Measurements from ENCODE around the gene SLIT1.

The SLIT1 gene

GRCh38 chr10:97229322-97230015 lies 43.7 kb upstream of the SLIT1 start:
- Histone ChIP-seq H3K27ac (replicated peaks; ENCODE audit: low read length) (no peak overlapping the region), H3K4me2 (ENCODE audit: insufficient read depth, low read length, poor library complexity, severe bottlenecking) (no peak overlapping the region), H3K23ac (ENCODE audit: low read depth, low read length, poor library complexity) (no peak overlapping the region), H2AK5ac (ENCODE audit: low read depth, low read length) (no peak overlapping the region), H3K9me3 (replicated peaks in 1 of 2; ENCODE audit: control insufficient read depth in 2 of 2, insufficient read depth in 1 of 2, low read depth in 1 of 2, low read length in 2 of 2) (no peaks in the 10 kb centered on the region), H3K27me3 (ENCODE audit: control insufficient read depth in 3 of 3, insufficient read depth in 3 of 3, low read depth in 1 of 3, low read length in 3 of 3) (no peaks in the 10 kb centered on the region), H2AFZ (ENCODE audit: low read length) (no peak overlapping the region), H3K4me1 (ENCODE audit: control insufficient read depth in 2 of 2, insufficient read depth in 1 of 2, low read depth in 1 of 2, low read length in 2 of 2) (no peaks in the 10 kb centered on the region), H4K8ac (ENCODE audit: low read depth, low read length) (no peak overlapping the region), H3K36me3 (replicated peaks in 1 of 2; ENCODE audit: control insufficient read depth in 2 of 2, insufficient read depth in 2 of 2, low read length in 2 of 2) (peaks cover 11 to 74% of the 10 kb centered on the region in 2 donors), H3K18ac (ENCODE audit: low read length) (no peak overlapping the region), H2BK5ac (ENCODE audit: low read length) (no peak overlapping the region), H3K14ac (ENCODE audit: low read length) (no peak overlapping the region), H3K79me1 (ENCODE audit: low read depth, low read length) (no peaks in the 10 kb centered on the region), H2BK12ac (ENCODE audit: low read length) (no peak overlapping the region), H3K4me3 (ENCODE audit: low read length in 2 of 2) (no peak overlapping the region), H2BK120ac (ENCODE audit: low read depth, low read length) (no peak overlapping the region), H4K91ac (ENCODE audit: low read depth, low read length, poor library complexity) (no peak overlapping the region), H3K9ac (ENCODE audit: low read depth, low read length, poor library complexity) (no peak overlapping the region), H2BK15ac (ENCODE audit: low read length) (no peak overlapping the region), H3K4ac (ENCODE audit: low read length) (no peak overlapping the region)
- WGBS, 2 donors (ENCODE audit: extremely low coverage in 2 of 2, insufficient read length in 2 of 2, insufficient replicate concordance in 1 of 2) = no CpG with 5 or more reads among the region's 1 CpG
- no peak for DNase-seq (ENCODE audit: low spot score)

- Histone ChIP-seq H3K9ac (ENCODE audit: low read depth, low read length, poor library complexity) (no peak overlapping the region), H3K4ac (ENCODE audit: low read length) (no peak overlapping the region), H2BK12ac (ENCODE audit: low read length) (no peak overlapping the region), H3K4me1 (ENCODE audit: control insufficient read depth in 2 of 2, insufficient read depth in 1 of 2, low read depth in 1 of 2, low read length in 2 of 2) (no peaks in the 10 kb centered on the region), H3K4me2 (ENCODE audit: insufficient read depth, low read length, poor library complexity, severe bottlenecking) (no peak overlapping the region), H3K4me3 (ENCODE audit: low read length in 2 of 2) (no peak overlapping the region), H2AFZ (ENCODE audit: low read length) (no peak overlapping the region), H4K8ac (ENCODE audit: low read depth, low read length) (no peak overlapping the region), H3K9me3 (replicated peaks in 1 of 2; ENCODE audit: control insufficient read depth in 2 of 2, insufficient read depth in 1 of 2, low read depth in 1 of 2, low read length in 2 of 2) (no peaks in the 10 kb centered on the region), H3K27me3 (ENCODE audit: control insufficient read depth in 3 of 3, insufficient read depth in 3 of 3, low read depth in 1 of 3, low read length in 3 of 3) (no peaks in the 10 kb centered on the region), H2BK120ac (ENCODE audit: low read depth, low read length) (no peak overlapping the region), H4K91ac (ENCODE audit: low read depth, low read length, poor library complexity) (no peak overlapping the region), H3K23ac (ENCODE audit: low read depth, low read length, poor library complexity) (no peak overlapping the region), H2AK5ac (ENCODE audit: low read depth, low read length) (no peak overlapping the region), H2BK15ac (ENCODE audit: low read length) (no peak overlapping the region), H3K14ac (ENCODE audit: low read length) (no peak overlapping the region), H3K79me1 (ENCODE audit: low read depth, low read length) (no peaks in the 10 kb centered on the region), H3K18ac (ENCODE audit: low read length) (no peak overlapping the region), H2BK5ac (ENCODE audit: low read length) (no peak overlapping the region), H3K36me3 (replicated peaks in 1 of 2; ENCODE audit: control insufficient read depth in 2 of 2, insufficient read depth in 2 of 2, low read length in 2 of 2) (peaks cover 14 to 77% of the 10 kb centered on the region in 2 donors), H3K27ac (replicated peaks; ENCODE audit: low read length) (no peak overlapping the region)
- DNase-seq (ENCODE audit: low spot score) = no peak
- WGBS, 2 donors (ENCODE audit: extremely low coverage in 2 of 2, insufficient read length in 2 of 2, insufficient replicate concordance in 1 of 2) = no CpG with 5 or more reads among the region's 1 CpG
These were observed 43.0 kb upstream of the SLIT1 start for GRCh38 chr10:97228775-97229157.

- Histone ChIP-seq H3K9ac (ENCODE audit: low read depth, low read length, poor library complexity) (no peak overlapping the region), H2AFZ (ENCODE audit: low read length) (no peak overlapping the region), H3K23ac (ENCODE audit: low read depth, low read length, poor library complexity) (no peak overlapping the region), H2BK15ac (ENCODE audit: low read length) (no peak overlapping the region), H3K14ac (ENCODE audit: low read length) (no peak overlapping the region), H3K4me1 (ENCODE audit: control insufficient read depth in 2 of 2, insufficient read depth in 1 of 2, low read depth in 1 of 2, low read length in 2 of 2) (no peaks in the 10 kb centered on the region), H3K9me3 (replicated peaks in 1 of 2; ENCODE audit: control insufficient read depth in 2 of 2, insufficient read depth in 1 of 2, low read depth in 1 of 2, low read length in 2 of 2) (no peaks in the 10 kb centered on the region), H4K8ac (ENCODE audit: low read depth, low read length) (no peak overlapping the region), H3K18ac (ENCODE audit: low read length) (no peak overlapping the region), H3K36me3 (replicated peaks in 1 of 2; ENCODE audit: control insufficient read depth in 2 of 2, insufficient read depth in 2 of 2, low read length in 2 of 2) (peaks cover 14 to 77% of the 10 kb centered on the region in 2 donors), H3K79me1 (ENCODE audit: low read depth, low read length) (no peaks in the 10 kb centered on the region), H2BK120ac (ENCODE audit: low read depth, low read length) (no peak overlapping the region), H2AK5ac (ENCODE audit: low read depth, low read length) (no peak overlapping the region), H3K4ac (ENCODE audit: low read length) (no peak overlapping the region), H2BK5ac (ENCODE audit: low read length) (no peak overlapping the region), H4K91ac (ENCODE audit: low read depth, low read length, poor library complexity) (no peak overlapping the region), H2BK12ac (ENCODE audit: low read length) (no peak overlapping the region), H3K4me2 (ENCODE audit: insufficient read depth, low read length, poor library complexity, severe bottlenecking) (no peak overlapping the region), H3K27me3 (ENCODE audit: control insufficient read depth in 3 of 3, insufficient read depth in 3 of 3, low read depth in 1 of 3, low read length in 3 of 3) (no peaks in the 10 kb centered on the region), H3K27ac (replicated peaks; ENCODE audit: low read length) (no peak overlapping the region), H3K4me3 (ENCODE audit: low read length in 2 of 2) (no peak overlapping the region)
- no peak for DNase-seq (ENCODE audit: low spot score)
- WGBS, 2 donors (ENCODE audit: extremely low coverage in 2 of 2, insufficient read length in 2 of 2, insufficient replicate concordance in 1 of 2) = no CpG with 5 or more reads among the region's 3 CpGs
These were observed 42.5 kb upstream of the SLIT1 start for GRCh38 chr10:97228130-97228774.

- H3K4ac ChIP-seq (ENCODE audit: low read length) = no peak overlapping the region
- no peaks in the 10 kb centered on the region for H3K79me1 ChIP-seq (ENCODE audit: low read depth, low read length)
- H2BK15ac ChIP-seq (ENCODE audit: low read length) = no peak overlapping the region
- H3K18ac ChIP-seq (ENCODE audit: low read length) = no peak overlapping the region
- no peaks in the 10 kb centered on the region for H3K27me3 ChIP-seq (ENCODE audit: control insufficient read depth in 3 of 3, insufficient read depth in 3 of 3, low read depth in 1 of 3, low read length in 3 of 3)
- H3K9me3 ChIP-seq (replicated peaks in 1 of 2; ENCODE audit: control insufficient read depth in 2 of 2, insufficient read depth in 1 of 2, low read depth in 1 of 2, low read length in 2 of 2) = no peaks in the 10 kb centered on the region
- peaks cover 7 to 10% of the 10 kb centered on the region in 2 donors for H3K4me1 ChIP-seq (ENCODE audit: control insufficient read depth in 2 of 2, insufficient read depth in 1 of 2, low read depth in 1 of 2, low read length in 2 of 2)
- H4K91ac ChIP-seq (ENCODE audit: low read depth, low read length, poor library complexity) = no peak overlapping the region
- H3K4me2 ChIP-seq (ENCODE audit: insufficient read depth, low read length, poor library complexity, severe bottlenecking) = no peak overlapping the region
- no CpG with 5 or more reads among the region's 4 CpGs for WGBS, 2 donors (ENCODE audit: extremely low coverage in 2 of 2, insufficient read length in 2 of 2, insufficient replicate concordance in 1 of 2)
- no peak overlapping the region for H3K14ac ChIP-seq (ENCODE audit: low read length)
- H2AFZ ChIP-seq (ENCODE audit: low read length) = no peak overlapping the region
- H3K27ac ChIP-seq (replicated peaks; ENCODE audit: low read length) = no peak overlapping the region
- H3K9ac ChIP-seq (ENCODE audit: low read depth, low read length, poor library complexity) = no peak overlapping the region
- H3K4me3 ChIP-seq (ENCODE audit: low read length in 2 of 2) = no peak overlapping the region
- H2BK120ac ChIP-seq (ENCODE audit: low read depth, low read length) = no peak overlapping the region
- peaks cover 14 to 63% of the 10 kb centered on the region in 2 donors for H3K36me3 ChIP-seq (replicated peaks in 1 of 2; ENCODE audit: control insufficient read depth in 2 of 2, insufficient read depth in 2 of 2, low read length in 2 of 2)
- no peak overlapping the region for H3K23ac ChIP-seq (ENCODE audit: low read depth, low read length, poor library complexity)
- no peak overlapping the region for H4K8ac ChIP-seq (ENCODE audit: low read depth, low read length)
- no peak overlapping the region for H2AK5ac ChIP-seq (ENCODE audit: low read depth, low read length)
- no peak for DNase-seq (ENCODE audit: low spot score)
- H2BK5ac ChIP-seq (ENCODE audit: low read length) = no peak overlapping the region
- H2BK12ac ChIP-seq (ENCODE audit: low read length) = no peak overlapping the region
These were observed 40.6 kb upstream of the SLIT1 start for GRCh38 chr10:97226398-97226797.
